GM18499 (cell line): ENCODE results near the gene PER2.
"Not testable (repeated sequence)": the region's sequence is repeated elsewhere in the genome, so short reads cannot be mapped to it uniquely, and the experiment has no call there.

Experiments used
- ATAC-seq: cut with Tn5 transposase; IDR thresholded peaks from one replicate; pipeline ENCODE4 v1.9.1; 2021; ENCODE audit warnings: moderate number of reproducible peaks; ENCODE audit not compliant: insufficient read depth, unreplicated experiment

PER2 gene

GRCh38 chr2:238287737-238288649 is at the start of gene PER2:
Gene PER2, minus strand, starts transcription at chr2:238288610. Its CDS starts 10,674 bp downstream, at chr2:238277936.
- peak; percentile 7 for ATAC-seq

GRCh38 chr2:238337846-238338245 is 49.4 kb upstream of the PER2 start:
- no peak for ATAC-seq

GRCh38 chr2:238336793-238337444 is 48.5 kb upstream of the PER2 start:
- ATAC-seq: no peak

GRCh38 chr2:238336151-238336550 is 47.7 kb upstream of the PER2 start:
- ATAC-seq: no peak

GRCh38 chr2:238335591-238335990 is 47.2 kb upstream of the PER2 start:
- ATAC-seq: not testable (repeated sequence)

- no peak for ATAC-seq
Observed at GRCh38 chr2:238334885-238335284, 46.5 kb upstream of the PER2 start.

GRCh38 chr2:238331916-238332315 is 43.5 kb upstream of the PER2 start:
- ATAC-seq: no peak

- no peak for ATAC-seq
Observed at GRCh38 chr2:238330391-238330790, 42.0 kb upstream of the PER2 start.

- ATAC-seq: no peak
Observed at GRCh38 chr2:238327751-238328150, 39.3 kb upstream of the PER2 start.

GRCh38 chr2:238326801-238327365 is 38.5 kb upstream of the PER2 start:
- ATAC-seq: no peak

- no peak for ATAC-seq
Observed at GRCh38 chr2:238325694-238326093, 37.3 kb upstream of the PER2 start.

- ATAC-seq: not testable (repeated sequence)
Observed at GRCh38 chr2:238324248-238324647, 35.8 kb upstream of the PER2 start.

- ATAC-seq: no peak
Observed at GRCh38 chr2:238322001-238322411, 33.6 kb upstream of the PER2 start.

- no peak for ATAC-seq
Observed at GRCh38 chr2:238321467-238321866, 33.1 kb upstream of the PER2 start.

GRCh38 chr2:238320648-238321281 is 32.4 kb upstream of the PER2 start:
- peak; percentile 14 for ATAC-seq

GRCh38 chr2:238320246-238320647 is 31.8 kb upstream of the PER2 start, which contains the start of gene TRAF3IP1:
Gene TRAF3IP1, plus strand, starts transcription at chr2:238320518. Its CDS starts 145 bp downstream, at chr2:238320663.
- ATAC-seq: peak; percentile 56

GRCh38 chr2:238315031-238315595 is 26.7 kb upstream of the PER2 start:
- no peak for ATAC-seq

GRCh38 chr2:238314576-238314975 is 26.2 kb upstream of the PER2 start:
- ATAC-seq: no peak

- no peak for ATAC-seq
Observed at GRCh38 chr2:238313991-238314350, 25.6 kb upstream of the PER2 start.

- ATAC-seq: no peak
Observed at GRCh38 chr2:238313289-238313990, 25.0 kb upstream of the PER2 start.
